Breast epithelium (tissue), 4 donors: ENCODE results near the gene RMND5B. TPM values are rescaled to one million over a fixed set of nuclear protein-coding genes. Genes with fewer than 3 reads are reported as not detected.
"Not testable (repeated sequence)": the region's sequence is repeated elsewhere in the genome, so short reads cannot be mapped to it uniquely, and the experiment has no call there.

ENCODE experiments used
- DNase-seq, 2 donors: peaks; one replicate each; pipeline ENCODE4 v3.0.0-alpha.2; 2019; ENCODE audit warnings: low spot score in 2 of 2
- H3K27ac ChIP-seq, 2 donors: fragments of 200-600 bp; sonication (generic) in 1 of 2; one replicate each; pipeline ENCODE4 v1.5.1; 2016 to 2019; ENCODE audit warnings: mild to moderate bottlenecking in 1 of 2
- H3K27me3 ChIP-seq, 2 donors: fragments of 200-600 bp; sonication (generic) in 1 of 2; one replicate each; pipeline versions ENCODE4 v1.5.1 to v1.6.0; 2017 to 2019; ENCODE audit warnings: control low read depth in 1 of 2, mild to moderate bottlenecking in 1 of 2
- H3K36me3 ChIP-seq: fragments of 200-600 bp; one replicate; pipeline ENCODE4 v1.5.1; 2019
- H3K4me1 ChIP-seq, 2 donors: fragments of 200-600 bp; sonication (generic); one replicate each; pipeline ENCODE4 v1.5.1; 2016 to 2019; ENCODE audit warnings: control low read depth in 1 of 2
- H3K4me3 ChIP-seq, 3 donors: fragments of 200-600 bp; sonication (generic); 1 replicate in 2 of 3; 2 replicates in 1 of 3; pipeline ENCODE4 v1.5.1; 2016 to 2019; ENCODE audit warnings: mild to moderate bottlenecking in 3 of 3, moderate library complexity in 2 of 3
- H3K9me3 ChIP-seq, 2 donors: fragments of 200-600 bp; sonication (generic) in 1 of 2; one replicate each; pipeline ENCODE4 v1.5.1; 2016 to 2019; ENCODE audit warnings: control low read depth in 1 of 2
- CTCF ChIP-seq, 3 donors: fragments of 450-650 bp; IDR thresholded peaks; one replicate each; pipeline ENCODE4 v1.5.1; 2016 to 2017; ENCODE audit warnings: antibody characterized with exemption in 3 of 3, mild to moderate bottlenecking in 3 of 3, moderate library complexity in 3 of 3
- POLR2A ChIP-seq: fragments of 450-650 bp; IDR thresholded peaks from one replicate; pipeline ENCODE4 v1.6.1; 2016; ENCODE audit warnings: antibody characterized with exemption, mild to moderate bottlenecking, moderate library complexity
- POLR2AphosphoS5 ChIP-seq, 3 donors: sonication (generic); formaldehyde crosslinking; IDR thresholded peaks; one replicate each; pipeline ENCODE4 v1.6.1; 2017; ENCODE audit warnings: antibody characterized with exemption in 3 of 3
- intact Hi-C: fragments of 100-400 bp; cut with DNase I; formaldehyde crosslinking; loops from one replicate; pipeline ENCODE4 v1.15.1; 2023; ENCODE audit warnings: low total_unique reads
- total RNA-seq, 3 donors: library from RNA; depleted of rRNA; stranded (reverse); fragments of >200 nt; gene quantifications; one replicate each; pipeline ENCODE4 v1.1.0, GENCODE V29; 2016

Gene RMND5B
- total RNA-seq, result 10 to 100 TPM; 34.4 to 40.4 (median 36.3) TPM

GRCh38 chr5:178130576-178131445 lies at the start of gene RMND5B:
Gene RMND5B (plus strand): TSS chr5:178131014. CDS start chr5:178138120, 7,106 bp downstream.
- H3K36me3 ChIP-seq, result no peaks in the 10 kb centered on the region
- H3K27ac ChIP-seq, result peak within 1 kb of the TSS; percentile 92 to 96
- peaks cover 8 to 11% of the 10 kb centered on the region in 2 donors for H3K4me1 ChIP-seq
- no peaks in the 10 kb centered on the region for H3K27me3 ChIP-seq
- TF ChIP-seq CTCF (IDR thresholded peaks at IDR 0.05) (no peak), POLR2A (no peak), POLR2AphosphoS5 (IDR thresholded peaks at IDR 0.05) (peak in 2 of 3 donors; percentile 64)
- H3K9me3 ChIP-seq, result no peaks in the 10 kb centered on the region
- intact Hi-C loops, result no loop called here
- H3K4me3 ChIP-seq, result peak within 1 kb of the TSS; percentile 81 to 88 (median 87)
- peak; percentile 71 to 85 for DNase-seq

- H3K9me3 ChIP-seq, result no peaks in the 10 kb centered on the region
- H3K4me1 ChIP-seq, result no peaks in the 10 kb centered on the region
- no peaks in the 10 kb centered on the region for H3K27me3 ChIP-seq
- intact Hi-C loops, result loop anchor here (10.0 kb wide), 1 partner anchor 447 kb away; no protein-coding TSS in a partner anchor
- no peaks in the 10 kb centered on the region for H3K36me3 ChIP-seq
- H3K4me3 ChIP-seq, result no peak overlapping the region
- TF ChIP-seq POLR2AphosphoS5 (IDR thresholded peaks at IDR 0.05) (no peak), CTCF (IDR thresholded peaks at IDR 0.05) (no peak), POLR2A (no peak)
- peak; percentile 43 to 67 for DNase-seq
- H3K27ac ChIP-seq, result peak overlapping the region; percentile 68 to 82
Measured at GRCh38 chr5:178081571-178082243, 49.1 kb upstream of the RMND5B start.

DNA sequence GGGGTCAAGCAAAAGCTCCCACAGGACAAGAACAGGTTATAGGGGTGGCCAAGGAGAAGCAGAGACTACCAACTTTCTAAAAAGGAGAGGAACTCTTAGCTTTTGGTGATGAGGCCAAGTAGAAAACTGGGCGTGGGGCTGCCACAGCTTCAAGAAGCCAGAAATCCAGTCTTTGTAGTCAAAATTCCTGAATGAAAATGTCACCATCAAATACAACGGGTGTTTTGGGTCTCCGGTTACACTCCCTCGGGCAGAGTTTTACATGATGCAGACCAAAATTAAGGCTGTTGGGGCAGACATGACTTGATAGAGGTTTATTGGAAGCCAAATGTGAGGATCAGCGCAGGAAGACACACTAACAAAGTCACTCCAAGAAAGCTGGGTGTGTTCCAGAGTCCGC lies 46.9 kb upstream of the RMND5B start:
- no peak overlapping the region for H3K4me3 ChIP-seq
- no peak for TF ChIP-seq CTCF (IDR thresholded peaks at IDR 0.05)
- TF ChIP-seq POLR2A, result no peak
- no peak for TF ChIP-seq POLR2AphosphoS5 (IDR thresholded peaks at IDR 0.05)
- H3K27me3 ChIP-seq, result no peaks in the 10 kb centered on the region
- DNase-seq, result no peak
- H3K27ac ChIP-seq, result no peak overlapping the region
- H3K9me3 ChIP-seq, result no peaks in the 10 kb centered on the region
- no peaks in the 10 kb centered on the region for H3K4me1 ChIP-seq
- H3K36me3 ChIP-seq, result no peaks in the 10 kb centered on the region
- intact Hi-C loops, result loop anchor here (10.0 kb wide), 1 partner anchor 449 kb away; no protein-coding TSS in a partner anchor

DNA sequence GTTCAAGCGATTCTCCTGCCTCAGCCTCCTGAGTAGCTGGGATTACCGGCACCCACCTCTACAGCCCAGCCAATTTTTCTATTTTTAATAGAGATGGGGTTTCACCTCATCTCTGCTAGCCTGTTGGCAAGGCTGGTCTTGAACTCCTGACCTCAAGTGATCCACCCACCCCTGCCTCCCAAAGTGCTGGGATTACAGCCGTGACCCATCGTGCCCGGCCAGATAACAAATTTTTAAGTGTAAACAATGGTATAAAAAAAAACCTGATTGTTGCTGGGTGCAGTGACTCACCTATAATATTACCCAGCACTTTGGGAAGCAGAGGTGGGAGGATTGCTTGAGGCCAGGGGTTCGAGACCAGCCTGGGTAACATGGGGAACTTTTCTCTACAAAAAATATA lies 45.5 kb upstream of the RMND5B start:
- no peak for DNase-seq
- no peak for TF ChIP-seq POLR2A
- no peak for TF ChIP-seq CTCF (IDR thresholded peaks at IDR 0.05)
- H3K4me3 ChIP-seq, result no peak overlapping the region
- no peaks in the 10 kb centered on the region for H3K36me3 ChIP-seq
- H3K27ac ChIP-seq, result no peak overlapping the region
- no peaks in the 10 kb centered on the region for H3K27me3 ChIP-seq
- no peaks in the 10 kb centered on the region for H3K4me1 ChIP-seq
- intact Hi-C loops, result loop anchor here (10.0 kb wide), 1 partner anchor 451 kb away; no protein-coding TSS in a partner anchor
- H3K9me3 ChIP-seq, result no peaks in the 10 kb centered on the region

- TF ChIP-seq POLR2AphosphoS5 (IDR thresholded peaks at IDR 0.05), result no peak
- TF ChIP-seq CTCF (IDR thresholded peaks at IDR 0.05), result no peak
- TF ChIP-seq POLR2A, result no peak
- H3K36me3 ChIP-seq, result no peaks in the 10 kb centered on the region
- H3K4me1 ChIP-seq, result no peaks in the 10 kb centered on the region
- intact Hi-C loops, result loop anchor here (10.0 kb wide), 1 partner anchor 451 kb away; no protein-coding TSS in a partner anchor
- no peak for DNase-seq
- no peak overlapping the region for H3K27ac ChIP-seq
- H3K27me3 ChIP-seq, result no peaks in the 10 kb centered on the region
- peak overlapping the region in 2 of 3 donors; percentile 23 to 34 for H3K4me3 ChIP-seq
- no peaks in the 10 kb centered on the region for H3K9me3 ChIP-seq
Measured at GRCh38 chr5:178086266-178086665, 44.5 kb upstream of the RMND5B start.

DNA sequence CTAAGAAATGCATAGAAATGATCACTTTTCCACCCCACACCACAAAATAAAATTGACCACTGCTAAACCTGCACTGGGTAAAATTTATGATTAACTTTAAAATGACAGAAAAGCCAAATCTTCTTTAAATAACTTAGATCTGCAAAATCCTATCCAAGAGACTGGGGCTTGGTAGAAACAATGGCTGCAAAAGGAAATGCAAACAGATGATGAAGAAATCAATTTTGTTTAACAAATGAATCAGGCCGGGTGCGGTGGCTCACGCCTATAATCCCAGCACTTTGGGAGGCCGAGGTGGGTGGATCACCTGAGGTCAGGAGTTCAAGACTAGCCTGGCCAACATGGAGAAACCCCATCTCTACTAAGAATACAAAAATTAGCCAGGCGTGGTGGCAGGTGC lies 43.6 kb upstream of the RMND5B start:
- H3K9me3 ChIP-seq, H3K4me1 ChIP-seq, H3K27ac ChIP-seq, H3K4me3 ChIP-seq, H3K27me3 ChIP-seq, H3K36me3 ChIP-seq, DNase-seq: not testable (repeated sequence)
- intact Hi-C loops, result loop anchor here (10.0 kb wide), 1 partner anchor 452 kb away; no protein-coding TSS in a partner anchor
